ENCODE data around the gene CDKAL1.

The CDKAL1 gene

GRCh38 chr6:20939161-20939775, 405.0 kb downstream of the CDKAL1 start:
- Histone ChIP-seq H3F3A (ENCODE audit: insufficient read depth, low read length) (no peaks in the 10 kb centered on the region), H3K4me3 (ENCODE audit: low read length) (no peak overlapping the region), H4K20me1 (ENCODE audit: insufficient read depth, low read length) (no peaks in the 10 kb centered on the region), H3K79me2 (ENCODE audit: low read length) (no peaks in the 10 kb centered on the region), H3K9me3 (replicated peaks; ENCODE audit: insufficient read depth, low read length) (no peaks in the 10 kb centered on the region), H3K27me3 (replicated peaks; ENCODE audit: insufficient read depth, low read length) (no peaks in the 10 kb centered on the region), H3K36me3 (replicated peaks; ENCODE audit: insufficient read depth, low read length) (no peaks in the 10 kb centered on the region), H3K4me1 (ENCODE audit: low read length) (no peaks in the 10 kb centered on the region), H2AFZ (ENCODE audit: low read length) (no peak overlapping the region), H3K9ac (ENCODE audit: low read length) (no peak overlapping the region), H3K9me2 (replicated peaks; ENCODE audit: insufficient read depth, low read length) (no peaks in the 10 kb centered on the region), H3K4me2 (ENCODE audit: low read depth, low read length) (no peak overlapping the region), H3K27ac (ENCODE audit: low read length) (no peak overlapping the region)
- no peak for DNase-seq
- TF ChIP-seq, protein P1, sequence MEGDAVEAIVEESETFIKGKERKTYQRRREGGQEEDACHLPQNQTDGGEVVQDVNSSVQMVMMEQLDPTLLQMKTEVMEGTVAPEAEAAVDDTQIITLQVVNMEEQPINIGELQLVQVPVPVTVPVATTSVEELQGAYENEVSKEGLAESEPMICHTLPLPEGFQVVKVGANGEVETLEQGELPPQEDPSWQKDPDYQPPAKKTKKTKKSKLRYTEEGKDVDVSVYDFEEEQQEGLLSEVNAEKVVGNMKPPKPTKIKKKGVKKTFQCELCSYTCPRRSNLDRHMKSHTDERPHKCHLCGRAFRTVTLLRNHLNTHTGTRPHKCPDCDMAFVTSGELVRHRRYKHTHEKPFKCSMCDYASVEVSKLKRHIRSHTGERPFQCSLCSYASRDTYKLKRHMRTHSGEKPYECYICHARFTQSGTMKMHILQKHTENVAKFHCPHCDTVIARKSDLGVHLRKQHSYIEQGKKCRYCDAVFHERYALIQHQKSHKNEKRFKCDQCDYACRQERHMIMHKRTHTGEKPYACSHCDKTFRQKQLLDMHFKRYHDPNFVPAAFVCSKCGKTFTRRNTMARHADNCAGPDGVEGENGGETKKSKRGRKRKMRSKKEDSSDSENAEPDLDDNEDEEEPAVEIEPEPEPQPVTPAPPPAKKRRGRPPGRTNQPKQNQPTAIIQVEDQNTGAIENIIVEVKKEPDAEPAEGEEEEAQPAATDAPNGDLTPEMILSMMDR (IDR thresholded peaks at IDR 0.05; ENCODE audit: low read length), result no peak
- TF ChIP-seq EZH2 (optimal IDR thresholded peaks at IDR 0.05; ENCODE audit: low read depth, low read length) (no peak), EZH2phosphoT487 (IDR thresholded peaks at IDR 0.05; ENCODE audit: low read length) (no peak)

- no peaks in the 10 kb centered on the region for H3K9me3 ChIP-seq (replicated peaks; ENCODE audit: insufficient read depth, low read length)
- TF ChIP-seq EZH2phosphoT487 (IDR thresholded peaks at IDR 0.05; ENCODE audit: low read length) (no peak), EZH2 (optimal IDR thresholded peaks at IDR 0.05; ENCODE audit: low read depth, low read length) (no peak)
- TF ChIP-seq, protein P1 (IDR thresholded peaks at IDR 0.05; ENCODE audit: low read length), result no peak
- H3K79me2 ChIP-seq (ENCODE audit: low read length), result no peaks in the 10 kb centered on the region
- H3K9ac ChIP-seq (ENCODE audit: low read length), result no peak overlapping the region
- DNase-seq, result no peak
- H3F3A ChIP-seq (ENCODE audit: insufficient read depth, low read length), result no peaks in the 10 kb centered on the region
- no peak overlapping the region for H3K4me3 ChIP-seq (ENCODE audit: low read length)
- no peaks in the 10 kb centered on the region for H4K20me1 ChIP-seq (ENCODE audit: insufficient read depth, low read length)
- no peaks in the 10 kb centered on the region for H3K4me1 ChIP-seq (ENCODE audit: low read length)
- no peak overlapping the region for H3K27ac ChIP-seq (ENCODE audit: low read length)
- H3K9me2 ChIP-seq (replicated peaks; ENCODE audit: insufficient read depth, low read length), result no peaks in the 10 kb centered on the region
- no peak overlapping the region for H2AFZ ChIP-seq (ENCODE audit: low read length)
- no peak overlapping the region for H3K4me2 ChIP-seq (ENCODE audit: low read depth, low read length)
- no peaks in the 10 kb centered on the region for H3K36me3 ChIP-seq (replicated peaks; ENCODE audit: insufficient read depth, low read length)
- no peaks in the 10 kb centered on the region for H3K27me3 ChIP-seq (replicated peaks; ENCODE audit: insufficient read depth, low read length)
Observed at GRCh38 chr6:20943040-20943627, 408.9 kb downstream of the CDKAL1 start.

DNA sequence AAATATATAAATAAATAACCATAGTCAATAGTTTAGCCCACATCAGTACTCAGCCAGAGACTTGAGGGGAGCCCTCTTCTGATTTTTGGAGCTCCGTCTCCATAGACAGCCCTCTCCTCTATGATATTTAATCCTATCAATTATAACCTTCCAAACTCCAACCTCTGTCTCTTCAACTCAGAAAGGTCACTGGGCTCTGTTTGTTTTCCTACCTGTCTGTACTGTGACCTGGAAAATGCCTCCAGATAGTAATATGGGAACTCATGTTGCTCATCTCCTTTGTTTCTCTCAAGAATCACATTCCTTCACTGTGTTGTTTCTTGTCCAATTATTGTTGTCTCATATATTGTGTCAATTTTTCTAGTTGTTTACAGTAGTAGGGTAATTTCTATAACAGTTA, 409.7 kb downstream of the CDKAL1 start:
- H3F3A ChIP-seq (ENCODE audit: insufficient read depth, low read length), result no peaks in the 10 kb centered on the region
- no peak overlapping the region for H3K4me3 ChIP-seq (ENCODE audit: low read length)
- no peaks in the 10 kb centered on the region for H3K4me1 ChIP-seq (ENCODE audit: low read length)
- no peaks in the 10 kb centered on the region for H3K9me3 ChIP-seq (replicated peaks; ENCODE audit: insufficient read depth, low read length)
- no peak overlapping the region for H3K4me2 ChIP-seq (ENCODE audit: low read depth, low read length)
- no peaks in the 10 kb centered on the region for H3K9me2 ChIP-seq (replicated peaks; ENCODE audit: insufficient read depth, low read length)
- no peaks in the 10 kb centered on the region for H3K79me2 ChIP-seq (ENCODE audit: low read length)
- TF ChIP-seq, protein P1 (IDR thresholded peaks at IDR 0.05; ENCODE audit: low read length), result no peak
- TF ChIP-seq EZH2phosphoT487 (IDR thresholded peaks at IDR 0.05; ENCODE audit: low read length) (no peak), EZH2 (optimal IDR thresholded peaks at IDR 0.05; ENCODE audit: low read depth, low read length) (no peak)
- no peak for DNase-seq
- no peak overlapping the region for H2AFZ ChIP-seq (ENCODE audit: low read length)
- no peak overlapping the region for H3K9ac ChIP-seq (ENCODE audit: low read length)
- no peaks in the 10 kb centered on the region for H3K36me3 ChIP-seq (replicated peaks; ENCODE audit: insufficient read depth, low read length)
- no peaks in the 10 kb centered on the region for H3K27me3 ChIP-seq (replicated peaks; ENCODE audit: insufficient read depth, low read length)
- no peaks in the 10 kb centered on the region for H4K20me1 ChIP-seq (ENCODE audit: insufficient read depth, low read length)
- H3K27ac ChIP-seq (ENCODE audit: low read length), result no peak overlapping the region
